Amniotic epithelial cell (primary cell): ENCODE data around the gene GTF3C1.
A peak's percentile ranks its signal among the peaks of the same experiment; 100 is the strongest.

ENCODE experiments used
- DNase-seq: peaks from one replicate; pipeline ENCODE4 v3.0.0-alpha.2; 2010; ENCODE audit warnings: low read depth

GTF3C1 gene

DNA sequence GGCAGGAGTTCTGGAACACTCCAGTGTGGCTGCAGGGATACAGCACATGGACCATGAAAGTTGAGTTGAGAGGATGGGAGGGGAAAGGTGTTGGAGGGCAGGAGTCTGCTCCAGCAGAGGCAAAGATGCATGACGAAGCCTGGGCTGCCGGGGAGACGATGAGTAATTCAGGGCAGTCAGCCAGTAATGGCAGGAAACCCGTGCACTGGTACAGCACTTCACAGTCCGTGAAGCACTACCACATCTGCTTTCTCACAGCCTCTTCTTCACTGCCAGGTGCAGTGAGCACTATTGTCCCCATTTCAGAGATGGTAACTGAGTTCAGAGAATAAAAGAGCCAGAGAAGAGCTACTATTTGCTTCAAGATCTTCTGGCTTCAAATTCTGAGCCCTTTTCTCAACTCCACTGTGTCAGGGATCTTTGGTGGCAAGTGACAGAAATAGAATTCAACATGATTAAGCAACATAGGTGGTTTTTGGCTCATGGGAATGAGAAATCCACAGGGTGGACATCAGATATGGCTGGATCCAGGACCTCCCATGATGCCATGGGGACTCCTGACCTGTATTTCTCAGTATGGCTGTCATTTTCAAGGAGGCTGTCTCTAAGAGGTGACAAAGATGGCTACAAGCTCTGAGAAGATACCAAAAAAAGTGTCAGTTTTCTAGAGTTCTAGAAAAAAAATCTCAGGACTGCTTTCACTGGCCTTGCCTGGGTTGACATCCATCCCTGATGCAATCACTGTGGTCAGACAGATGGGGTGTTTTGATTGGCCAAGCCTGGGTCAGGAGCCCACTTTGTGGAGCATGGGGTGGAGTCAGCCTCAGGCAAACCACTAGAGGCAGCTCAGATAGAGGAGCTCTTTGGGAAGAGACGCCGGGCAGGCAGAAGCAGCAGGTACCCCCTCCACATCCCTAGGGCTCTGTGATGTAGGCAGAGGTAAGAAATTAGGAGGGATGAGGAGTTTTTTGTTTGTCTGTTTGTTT is 123.0 kb downstream of the GTF3C1 start:
- peak; percentile 94 for DNase-seq

DNA sequence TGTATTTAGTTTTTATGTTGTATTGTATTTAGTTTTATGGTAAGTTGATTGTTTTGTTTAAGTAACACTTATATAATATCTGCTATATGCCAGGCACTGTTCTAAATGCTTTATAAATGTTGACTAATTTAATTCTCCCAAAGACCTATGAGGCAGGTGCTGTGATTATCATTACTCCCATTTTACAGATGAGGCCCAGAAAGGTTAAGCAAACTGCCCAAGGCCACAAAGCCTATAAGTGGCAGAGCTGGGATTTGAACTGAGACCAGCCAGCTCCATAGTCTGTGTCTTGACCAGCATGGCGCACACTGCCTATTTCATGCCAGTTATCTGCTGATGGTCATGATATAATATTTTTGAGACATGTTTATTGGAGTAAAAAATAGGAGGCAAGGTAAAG is 123.8 kb downstream of the GTF3C1 start:
- DNase-seq: no peak

GRCh38 chr16:27424772-27425498 is 124.8 kb downstream of the GTF3C1 start:
- DNase-seq: no peak

- peak; percentile 22 for DNase-seq
Observed at GRCh38 chr16:27421961-27422740, 127.6 kb downstream of the GTF3C1 start.

GRCh38 chr16:27417047-27417671 is 132.6 kb downstream of the GTF3C1 start:
- DNase-seq: no peak

DNA sequence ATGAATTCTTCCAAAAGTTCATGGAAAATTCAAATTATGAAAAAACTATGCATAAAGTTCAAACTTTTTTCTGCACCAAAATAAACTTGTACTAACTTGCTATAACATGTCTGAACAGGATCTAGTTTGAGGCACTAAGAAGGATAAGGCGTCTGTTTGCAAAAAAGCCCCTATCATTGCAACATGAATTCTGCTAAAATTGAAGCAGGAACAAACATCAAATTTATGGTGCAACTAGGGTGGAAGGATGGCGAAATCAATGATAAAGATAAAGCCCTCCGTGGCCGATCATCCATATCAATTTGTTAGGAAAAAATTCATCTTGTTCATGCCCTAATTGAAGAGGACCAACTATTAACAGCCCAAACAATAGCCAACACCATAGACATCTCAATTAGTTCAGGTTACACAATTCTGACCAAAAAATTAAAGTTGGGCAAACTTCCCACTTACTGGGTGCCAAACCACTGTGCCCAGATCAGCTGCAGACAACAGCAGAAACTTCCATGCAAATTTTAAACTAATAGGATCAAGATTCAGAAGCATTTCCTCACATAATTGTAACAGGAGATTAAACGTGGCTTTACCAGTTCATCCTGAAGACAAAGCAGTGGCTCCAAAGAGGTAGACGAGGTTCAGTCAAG is 134.8 kb downstream of the GTF3C1 start:
- no peak for DNase-seq

DNA sequence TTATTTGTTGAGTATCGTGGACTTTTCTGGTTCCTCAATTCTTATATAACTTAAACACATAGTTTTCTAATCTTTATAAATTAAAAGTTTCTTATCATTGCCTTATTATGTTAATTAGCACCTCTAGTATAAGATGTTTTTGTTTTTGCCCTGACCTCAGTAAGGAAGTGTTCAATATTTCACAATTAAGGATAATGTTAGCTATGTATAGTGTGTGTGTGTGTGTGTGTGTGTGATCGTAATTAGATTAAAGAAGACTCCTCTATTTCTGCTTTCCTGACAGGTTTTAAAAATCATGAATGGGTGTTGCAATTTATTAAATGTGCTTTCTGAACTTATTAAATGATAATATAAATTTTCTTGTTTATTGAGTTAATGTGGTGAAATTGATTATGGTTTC is 135.8 kb downstream of the GTF3C1 start:
- no peak for DNase-seq

DNA sequence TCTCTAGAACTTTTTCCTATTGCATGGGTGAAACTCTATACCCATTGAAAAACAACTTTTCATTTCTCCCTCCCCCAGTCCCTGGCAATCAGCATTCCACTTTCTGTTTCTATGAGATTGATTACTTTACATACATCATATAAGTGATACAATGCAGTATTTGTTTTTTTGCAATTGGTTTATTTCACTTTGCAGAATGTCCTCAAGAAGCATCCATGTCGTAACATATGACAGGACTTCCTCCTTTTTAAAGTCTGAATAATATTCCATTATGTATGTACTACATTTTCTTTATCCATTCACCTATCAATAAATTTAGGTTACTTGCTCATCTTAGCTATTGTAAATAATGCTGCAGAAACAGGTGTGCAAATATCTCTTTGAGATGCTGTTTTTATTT is 139.0 kb downstream of the GTF3C1 start:
- no peak for DNase-seq
